GM19239 (cell line): Measurements from ENCODE around the gene YEATS2.
"Not testable (repeated sequence)": the region's sequence is repeated elsewhere in the genome, so short reads cannot be mapped to it uniquely, and the experiment has no call there.

Source experiments
- DNase-seq: peaks from one replicate; pipeline ENCODE4 v3.0.0; 2011; ENCODE audit warnings: low spot score; ENCODE audit not compliant: insufficient read length
- FAIRE-seq: peaks from 2 replicates; lab custom pipeline; 2011; peaks lifted over from hg19 to GRCh38; lab: Jason Lieb, UNC

The YEATS2 gene

DNA sequence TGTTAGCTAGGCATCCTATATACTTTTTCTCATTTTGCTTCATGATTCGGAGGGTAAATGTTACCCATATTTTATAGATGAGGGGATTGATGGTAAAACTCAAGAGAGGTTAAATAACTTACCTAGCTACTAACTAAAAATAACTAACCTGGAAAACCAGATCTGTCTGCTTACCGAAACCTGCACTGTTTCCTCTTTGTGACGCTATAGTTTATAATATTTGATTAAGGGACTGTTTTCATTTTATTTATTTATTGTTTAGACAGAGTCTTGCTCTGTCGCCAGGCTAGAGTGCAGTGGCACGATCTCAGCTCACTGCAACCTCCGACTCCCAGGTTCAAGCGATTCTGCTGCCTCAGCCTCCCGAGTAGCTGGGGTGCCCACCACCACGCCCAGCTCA, 71.9 kb downstream of the YEATS2 start:
- DNase-seq (no peak), FAIRE-seq (no peak)

DNA sequence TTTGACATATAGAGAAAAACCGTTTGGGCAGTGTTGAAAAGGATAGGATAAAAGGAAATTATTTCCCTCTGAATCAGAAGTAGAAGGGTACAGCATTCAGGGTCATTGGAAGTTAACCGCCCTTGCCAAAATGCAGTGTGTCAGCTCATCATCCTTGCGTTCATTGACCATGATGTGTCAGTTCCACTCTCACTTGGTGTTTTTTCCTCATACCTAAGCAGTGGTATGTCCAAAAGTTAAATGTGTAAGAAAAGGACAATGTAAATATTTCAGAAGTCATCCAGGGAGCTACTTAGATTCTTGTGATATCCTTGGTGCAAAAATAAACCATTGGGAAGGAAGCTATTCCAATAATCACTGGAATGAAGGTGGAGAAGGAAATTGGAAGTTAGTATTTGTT, 77.0 kb downstream of the YEATS2 start:
- FAIRE-seq, result no peak
- no peak for DNase-seq

DNA sequence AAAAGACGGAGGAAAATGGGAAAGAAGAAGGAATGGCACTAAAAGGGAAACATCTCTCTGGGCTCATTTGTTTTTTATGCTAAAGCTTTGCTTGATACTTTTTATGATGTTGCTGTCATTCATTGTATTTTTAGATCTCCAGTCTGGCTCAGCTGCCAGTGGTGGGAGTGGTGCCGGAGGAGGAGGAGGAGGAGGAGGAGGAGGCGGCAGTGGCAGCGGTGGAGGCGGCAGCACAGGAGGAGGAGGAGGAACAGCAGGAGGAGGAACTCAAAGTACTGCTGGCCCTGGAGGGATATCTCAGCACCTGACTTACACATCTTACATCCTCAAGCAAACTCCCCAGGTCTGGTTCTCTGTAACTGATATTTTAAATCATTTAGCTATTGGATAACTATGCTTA, 78.2 kb downstream of the YEATS2 start:
- no peak for DNase-seq
- FAIRE-seq, result no peak

DNA sequence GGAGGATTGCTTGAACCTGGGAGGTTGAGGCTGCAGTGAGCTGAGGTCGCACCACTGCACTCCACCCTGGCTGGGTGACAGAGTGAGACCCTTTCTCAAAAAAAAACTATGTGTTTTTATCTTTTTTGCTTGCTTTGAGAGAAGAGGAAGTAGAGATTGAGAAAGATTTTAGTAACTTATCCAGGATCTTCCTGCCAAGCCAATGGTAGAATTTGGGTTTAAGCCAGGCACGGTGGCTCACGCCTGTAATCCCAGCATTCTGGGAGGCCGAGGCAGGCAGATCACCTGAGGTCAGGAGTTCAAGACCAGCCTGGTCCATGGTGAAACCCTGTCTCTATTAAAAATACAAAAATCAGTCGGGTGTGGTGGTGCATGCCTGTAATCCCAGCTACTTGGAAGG, 78.9 kb downstream of the YEATS2 start:
- FAIRE-seq, DNase-seq: not testable (repeated sequence)

DNA sequence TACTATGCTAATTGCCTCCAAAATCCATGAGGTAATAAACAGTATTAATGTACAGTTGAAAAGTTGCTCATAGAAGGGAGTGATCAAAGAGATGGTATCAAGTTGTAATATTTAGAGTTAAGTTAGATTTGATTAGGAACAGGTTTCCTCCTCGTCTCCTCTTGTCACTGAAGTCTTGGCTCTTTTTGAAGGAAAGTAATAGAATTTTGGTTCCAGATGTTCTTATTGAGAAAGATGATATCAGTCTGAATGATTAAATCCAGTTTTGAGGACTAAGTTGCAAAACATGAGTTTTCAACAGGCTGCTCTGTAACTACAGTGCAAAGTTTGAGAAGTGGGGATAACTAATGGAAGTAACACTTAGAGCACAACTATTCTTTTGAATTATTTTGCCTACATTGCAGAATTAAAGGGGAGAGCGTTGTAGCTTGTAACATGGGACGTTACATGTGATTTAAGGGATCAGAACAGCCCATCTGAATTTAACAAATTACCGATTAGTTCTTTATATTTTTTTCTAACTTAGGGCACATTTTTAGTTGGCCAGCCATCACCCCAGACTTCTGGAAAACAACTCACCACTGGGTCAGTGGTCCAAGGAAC, 79.5 kb downstream of the YEATS2 start:
- DNase-seq (no peak), FAIRE-seq (no peak)

DNA sequence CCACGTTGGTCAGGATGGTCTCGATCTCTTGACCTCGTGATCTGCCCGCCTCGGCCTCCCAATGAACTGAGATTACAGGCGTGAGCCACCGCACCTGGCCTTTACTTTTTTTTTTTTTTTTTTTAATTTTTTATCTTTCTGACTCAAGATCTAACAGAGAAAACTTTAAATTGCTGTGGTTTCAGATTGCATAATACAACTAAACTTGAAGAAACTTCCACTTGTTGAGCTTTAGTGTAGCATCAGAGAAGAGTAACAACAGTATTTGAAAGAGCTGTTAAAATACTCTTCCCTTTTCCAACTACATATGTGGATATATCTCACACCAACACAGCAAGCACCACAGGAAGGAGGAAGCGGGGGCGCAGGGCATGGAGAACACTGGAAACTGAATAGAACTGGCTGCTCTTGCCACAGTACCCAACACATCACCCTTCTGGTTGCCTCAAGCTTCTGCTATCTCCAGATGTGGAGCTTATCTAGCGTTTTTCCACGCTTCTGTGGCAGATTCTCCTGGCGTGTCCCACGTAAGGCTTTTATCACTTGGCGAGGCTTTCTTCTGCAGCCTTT, 82.4 kb downstream of the YEATS2 start:
- DNase-seq, result no peak
- FAIRE-seq, result no peak

DNA sequence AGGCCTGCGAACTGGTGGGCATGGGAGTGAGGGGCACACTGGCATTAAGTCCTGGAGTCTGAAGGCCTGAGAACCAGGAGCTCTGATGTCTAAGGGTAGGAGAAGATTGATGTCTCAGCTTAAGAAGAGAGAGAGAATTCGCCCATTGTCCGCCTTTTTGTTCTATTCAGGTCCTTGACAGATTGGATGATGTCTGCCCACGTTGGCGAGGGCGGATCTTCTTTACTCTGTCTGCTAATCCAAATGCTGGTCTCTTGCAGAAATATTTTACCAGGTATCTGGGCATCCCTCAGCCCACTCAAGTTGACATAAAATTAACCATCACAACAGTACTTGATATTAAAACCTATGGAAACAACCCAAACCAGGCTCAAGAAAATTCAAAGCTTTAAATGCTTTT, 83.6 kb downstream of the YEATS2 start:
- DNase-seq, result no peak
- no peak for FAIRE-seq

DNA sequence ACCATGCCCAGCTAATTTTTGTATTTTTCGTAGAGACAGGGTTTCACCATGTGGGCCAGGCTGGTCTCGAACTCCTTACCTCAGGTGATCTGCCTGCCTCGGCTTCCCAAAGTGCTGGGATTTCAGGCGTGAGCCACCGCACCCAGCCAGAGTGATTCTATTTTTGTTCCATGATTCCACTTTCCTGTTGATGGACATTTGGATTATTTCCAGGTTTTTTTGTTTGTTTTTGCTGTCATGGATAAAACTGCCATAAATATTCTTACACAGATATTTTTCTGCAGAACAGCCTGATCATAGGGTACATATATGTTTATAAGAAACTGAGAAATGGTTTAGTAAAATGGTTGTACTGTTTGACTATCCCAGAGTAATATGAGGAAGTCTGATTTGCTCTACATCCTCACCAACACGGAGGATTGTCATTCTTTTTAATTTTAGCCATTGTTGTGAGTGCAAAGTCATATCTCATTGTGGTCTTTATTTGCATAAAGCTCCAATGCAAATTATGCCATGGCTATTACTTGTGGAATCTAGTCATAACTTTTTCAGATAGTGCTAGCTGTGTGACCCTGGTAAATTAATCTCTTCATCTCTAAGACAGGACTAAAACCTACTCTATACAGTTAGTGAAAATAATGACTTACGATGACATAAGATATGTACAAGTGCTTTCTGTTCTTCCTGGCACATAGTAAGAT, 85.1 kb downstream of the YEATS2 start:
- peak; percentile 56 for FAIRE-seq
- no peak for DNase-seq

DNA sequence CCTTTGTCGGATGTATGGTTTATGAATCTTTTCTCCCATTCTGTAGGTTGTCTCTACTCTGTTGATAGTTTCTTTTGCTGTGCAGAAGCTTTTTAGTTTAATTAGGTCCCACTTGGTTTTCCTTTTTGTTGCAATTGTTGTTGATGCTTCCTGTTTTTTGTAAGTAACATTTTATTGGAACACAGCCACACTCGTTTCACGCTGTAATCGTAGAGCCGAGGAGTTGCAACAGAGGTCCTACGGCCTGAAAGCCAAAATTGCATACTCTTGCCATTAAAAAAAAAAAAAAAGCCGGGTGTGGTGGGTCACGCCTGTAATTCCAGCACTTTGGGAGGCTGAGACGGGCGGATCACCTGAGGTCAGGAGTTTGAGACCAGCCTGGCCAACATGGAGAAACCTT, 86.9 kb downstream of the YEATS2 start:
- DNase-seq, FAIRE-seq: not testable (repeated sequence)

DNA sequence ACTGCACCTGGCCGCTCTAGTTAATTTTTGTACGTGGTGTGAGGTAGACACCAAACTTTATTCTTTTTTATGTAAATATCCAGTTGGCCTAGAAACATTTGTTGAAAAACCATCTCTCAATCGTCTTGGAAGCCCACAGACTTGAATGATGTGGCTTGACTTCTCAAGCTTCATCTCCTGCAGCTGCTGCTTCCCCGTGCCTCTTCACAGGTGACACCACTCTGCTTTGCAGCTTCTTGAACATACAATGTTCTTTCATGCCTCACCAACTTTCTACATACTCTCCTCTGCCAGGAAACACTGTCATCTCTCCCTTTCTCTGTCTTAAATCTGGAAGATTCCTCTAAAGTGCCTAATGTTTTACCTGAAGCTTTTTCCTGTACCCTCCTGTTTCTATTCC, 92.2 kb downstream of the YEATS2 start:
- no peak for DNase-seq
- no peak for FAIRE-seq

DNA sequence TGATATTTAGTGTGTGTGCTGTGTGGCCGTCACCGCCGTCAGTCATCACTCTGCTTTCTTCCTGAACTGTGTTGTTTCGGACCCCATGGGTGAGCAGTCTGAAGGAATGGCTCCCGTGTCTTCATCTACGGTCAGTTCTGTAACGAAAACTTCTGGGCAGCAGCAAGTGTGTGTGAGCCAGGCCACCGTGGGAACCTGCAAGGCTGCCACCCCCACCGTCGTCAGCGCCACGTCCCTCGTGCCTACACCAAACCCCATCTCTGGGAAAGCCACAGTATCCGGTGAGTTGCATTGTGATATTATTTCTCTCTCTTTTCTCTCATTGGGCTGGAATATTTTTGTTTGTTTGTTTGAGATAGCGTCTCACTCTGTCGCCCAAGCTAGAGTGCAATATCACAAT, 93.1 kb downstream of the YEATS2 start:
- no peak for DNase-seq
- FAIRE-seq, result no peak

DNA sequence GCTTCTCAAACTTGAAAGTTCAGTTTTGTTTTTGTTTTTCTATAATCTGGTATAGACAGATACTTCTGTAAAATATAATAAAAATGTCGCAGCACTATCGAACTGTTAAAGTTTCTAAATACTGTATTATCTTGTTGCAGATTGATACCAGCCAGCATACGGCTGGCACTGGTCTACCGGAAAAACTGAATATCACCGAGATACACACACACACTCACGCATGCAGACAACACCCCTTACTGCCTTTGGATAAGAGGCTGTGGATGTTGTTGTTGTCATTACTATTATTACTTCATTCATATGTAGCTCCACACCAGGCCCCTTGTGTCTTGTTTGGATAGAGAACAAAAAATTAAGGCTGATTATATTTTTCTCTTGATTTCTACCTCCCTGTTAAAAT, 95.4 kb downstream of the YEATS2 start:
- DNase-seq, result no peak
- FAIRE-seq, result no peak

DNA sequence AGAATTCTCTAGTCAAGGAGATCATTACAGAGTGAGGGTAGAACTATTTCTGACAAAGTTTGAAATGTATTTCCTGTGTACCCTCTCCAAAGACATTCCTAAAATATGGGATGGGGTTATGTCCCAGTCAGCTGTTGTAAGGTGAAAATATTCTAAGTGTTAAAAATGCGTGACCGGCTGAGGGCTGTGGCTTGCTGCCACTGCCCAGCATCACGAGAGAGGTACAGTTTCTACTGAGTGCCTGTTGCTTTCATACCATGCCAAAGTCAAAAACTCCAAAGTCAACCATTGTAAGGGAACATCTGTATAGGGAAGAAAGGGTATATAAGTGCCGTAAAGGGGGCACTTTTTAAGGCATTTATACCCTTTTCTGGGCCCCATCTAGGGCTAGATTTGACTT, 96.9 kb downstream of the YEATS2 start:
- no peak for FAIRE-seq
- no peak for DNase-seq

DNA sequence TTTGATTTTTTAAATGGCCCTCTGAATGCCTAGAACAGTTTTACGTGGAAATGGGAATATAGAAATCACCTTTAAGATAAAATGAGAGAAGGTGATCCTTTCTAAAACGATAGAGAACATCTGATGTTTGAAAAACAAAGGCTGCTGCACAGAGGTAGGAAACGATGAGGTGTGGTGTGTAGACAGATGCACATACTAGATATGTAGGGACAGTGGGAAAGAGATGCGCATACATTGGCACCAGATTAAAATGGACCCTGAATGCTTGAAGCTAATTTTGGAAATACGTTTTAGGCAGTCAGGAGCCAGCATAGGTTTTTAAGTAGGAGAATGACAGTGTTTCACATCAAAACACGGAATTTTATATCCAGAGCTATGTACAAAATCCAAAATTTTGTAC, 98.8 kb downstream of the YEATS2 start:
- no peak for FAIRE-seq
- DNase-seq, result no peak

DNA sequence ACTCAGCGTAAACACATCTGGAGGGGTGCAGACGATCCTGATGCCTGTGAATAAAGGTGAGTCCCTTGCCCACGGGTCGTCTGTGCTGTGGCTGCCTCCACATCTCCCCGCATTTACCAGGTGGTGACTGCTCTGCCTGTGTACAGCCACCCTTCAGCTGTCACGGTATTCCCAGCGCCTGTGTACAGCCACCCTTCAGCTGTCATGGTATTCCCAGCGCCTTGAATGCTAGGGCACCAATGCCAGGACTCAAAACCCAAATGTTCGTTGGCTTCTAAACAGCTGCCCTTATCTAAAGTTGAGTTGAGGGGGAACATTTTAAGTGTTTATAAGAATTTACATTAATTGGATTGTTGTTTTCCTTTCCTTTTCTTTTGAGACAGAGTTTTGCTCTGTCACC, 100.4 kb downstream of the YEATS2 start:
- DNase-seq (no peak), FAIRE-seq (no peak)

DNA sequence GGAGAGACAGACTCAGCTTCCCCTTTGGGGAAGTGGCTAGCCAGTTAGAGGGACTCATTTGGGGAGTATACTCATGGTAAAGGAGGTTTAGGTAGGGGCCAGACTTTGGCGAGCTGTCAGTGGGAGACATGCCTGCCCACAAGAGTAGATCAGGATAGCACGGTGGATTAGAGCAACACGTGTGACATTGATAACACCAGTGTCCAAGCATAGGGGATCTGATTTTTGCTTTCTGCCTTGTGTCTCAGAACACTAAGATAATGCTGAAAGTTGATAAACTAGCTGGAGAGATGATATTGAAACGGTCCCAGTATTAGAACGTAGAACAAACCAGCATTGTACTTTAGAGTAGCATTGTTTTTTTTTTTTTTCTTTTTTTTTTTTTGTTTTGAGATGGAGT, 101.9 kb downstream of the YEATS2 start:
- FAIRE-seq (no peak), DNase-seq (no peak)

DNA sequence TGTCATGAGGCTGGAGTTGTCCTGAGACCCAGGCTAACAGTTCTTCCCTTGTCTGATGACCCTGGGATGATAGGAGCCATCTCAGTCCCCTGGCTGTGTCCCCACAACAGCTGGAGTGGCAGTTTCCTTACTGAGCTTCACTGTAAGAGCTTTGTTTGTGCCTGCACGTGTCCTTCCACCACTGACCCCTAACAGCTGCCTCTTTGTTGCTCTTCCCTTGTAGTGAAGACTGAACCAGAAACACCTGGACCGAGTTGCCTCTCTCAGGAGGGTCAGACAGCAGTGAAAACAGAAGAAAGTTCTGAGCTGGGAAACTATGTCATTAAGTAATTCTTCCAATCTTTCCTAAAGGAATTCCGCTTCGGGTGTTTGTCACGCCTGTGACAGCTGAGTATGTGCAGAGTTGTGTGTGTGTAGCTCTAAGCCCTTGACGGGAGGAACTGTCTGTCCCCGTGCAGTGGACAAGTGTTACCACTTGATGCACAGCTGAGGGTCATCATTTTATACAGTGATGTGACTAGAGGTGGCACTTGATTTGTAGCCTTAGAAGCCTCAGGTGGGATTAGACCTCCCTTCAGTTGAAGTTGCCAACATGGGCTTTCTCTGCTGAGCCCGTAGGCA, 102.8 kb downstream of the YEATS2 start:
- DNase-seq (no peak), FAIRE-seq (no peak)

DNA sequence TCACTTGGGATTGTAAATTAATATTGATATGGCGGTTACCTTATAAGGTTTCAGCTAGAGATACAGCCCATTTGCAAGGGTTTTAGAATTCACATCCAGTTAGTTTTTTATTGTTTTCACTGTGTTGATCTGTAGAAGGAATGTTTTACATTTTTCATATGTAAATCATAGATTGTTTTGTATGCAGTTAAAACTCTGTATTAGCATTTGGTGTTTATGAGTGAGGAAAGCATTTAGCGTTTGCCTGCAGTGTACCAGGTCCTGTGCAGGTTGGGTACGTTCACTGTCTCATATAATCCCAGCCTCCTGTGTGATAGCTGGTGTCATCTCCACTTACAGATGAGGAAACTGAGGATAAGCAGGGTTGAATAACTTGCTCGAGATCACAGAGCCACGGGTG, 104.0 kb downstream of the YEATS2 start:
- no peak for DNase-seq
- FAIRE-seq, result no peak

DNA sequence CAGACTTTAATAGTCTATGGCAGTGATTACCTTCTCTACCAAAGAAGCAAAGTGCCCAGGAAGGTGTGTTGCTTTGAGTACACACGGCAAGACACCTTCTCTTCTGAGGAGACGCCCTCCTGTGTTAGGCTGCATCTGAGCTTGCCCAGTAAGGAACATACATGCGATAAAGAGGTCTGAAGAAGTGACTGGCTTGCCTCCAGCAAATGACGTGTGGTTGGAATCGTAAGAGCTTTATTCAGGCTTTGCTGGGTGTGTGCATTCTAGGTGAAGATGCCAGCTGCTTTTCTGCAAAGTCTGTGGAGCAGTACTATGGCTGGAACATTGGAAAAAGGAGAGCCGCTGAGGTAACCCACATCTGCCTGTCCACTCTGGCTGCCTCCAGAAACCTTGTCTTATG, 105.4 kb downstream of the YEATS2 start:
- FAIRE-seq, result no peak
- DNase-seq, result no peak

DNA sequence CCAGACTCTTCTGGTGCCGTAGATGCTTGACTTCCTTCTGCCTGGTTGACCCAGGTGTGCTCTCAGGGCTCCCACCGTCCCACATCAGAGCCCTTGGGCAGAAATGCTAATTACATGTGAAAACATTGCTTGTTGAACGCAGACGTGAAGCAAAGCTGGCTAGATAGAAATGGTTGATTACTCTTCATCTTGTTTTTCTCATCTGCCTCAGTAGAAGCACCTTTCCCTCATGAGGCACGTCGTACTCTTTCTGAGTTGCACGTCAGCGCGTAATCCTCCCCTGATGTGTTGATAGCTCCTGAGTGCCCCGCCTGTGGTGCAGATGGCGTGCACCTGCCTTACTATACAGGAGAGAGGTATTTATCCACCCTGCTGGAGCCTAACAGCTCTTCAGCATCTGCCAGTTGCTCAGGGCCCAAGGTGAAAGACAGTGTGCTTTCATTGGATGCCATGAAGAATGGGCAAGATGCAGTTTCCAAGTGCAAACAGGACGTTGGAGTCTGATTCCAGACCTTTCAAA, 109.7 kb downstream of the YEATS2 start:
- DNase-seq, result no peak
- no peak for FAIRE-seq

DNA sequence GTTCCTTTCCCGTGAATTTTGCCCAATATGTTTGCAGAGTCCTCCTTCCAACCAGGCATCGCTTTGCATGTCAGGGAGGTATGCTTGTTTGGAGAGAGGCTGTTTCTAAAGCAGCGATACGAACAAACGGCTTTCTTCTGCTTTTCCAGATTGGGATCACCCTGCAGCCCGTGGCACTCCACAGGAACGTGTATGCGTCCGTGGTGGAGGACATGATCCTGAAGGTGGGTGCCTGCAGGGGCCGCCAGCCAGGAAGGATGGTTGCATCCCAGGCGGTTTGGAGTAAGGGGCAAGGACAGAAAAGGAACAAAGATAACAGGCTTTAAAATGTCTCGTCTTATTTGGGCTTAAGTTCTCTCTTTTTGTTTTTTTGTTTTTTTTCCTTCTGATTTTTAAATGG, 110.3 kb downstream of the YEATS2 start:
- DNase-seq (no peak), FAIRE-seq (no peak)
